GM12892 (cell line): ENCODE measurements around the gene NR0B1.

ENCODE experiments used
- POLR2A ChIP-seq: IDR thresholded peaks from 2 replicates; pipeline ENCODE4 v1.6.1; 2011; ENCODE audit warnings: low read depth, low read length, control low read depth
- POLR2AphosphoS5 ChIP-seq: IDR thresholded peaks from 2 replicates; pipeline ENCODE4 v1.6.1; 2011; ENCODE audit warnings: low read depth, low read length, control low read depth

- TF ChIP-seq POLR2AphosphoS5: no peak
- no peak for TF ChIP-seq POLR2A
These were observed 18.6 kb upstream of the NR0B1 start for GRCh38 chrX:30327762-30328161.
